ENCODE results near the gene RNF220. TPM values are rescaled to one million over a fixed set of nuclear protein-coding genes. Genes with fewer than 3 reads are reported as not detected.

RNF220 gene
- total RNA-seq, 1 donor from 2014 or later = 84.0 TPM

- intact Hi-C loops (cut with micrococcal nuclease) = loop anchor here (5.0 kb wide), 4 partner anchors 701 to 1629 kb away; partner anchors contain the start of genes ATP6V0B, DPH2, LRRC41 and ST3GAL3
Measured at GRCh38 chr1:44672961-44673674, 268.1 kb downstream of the RNF220 start.

GRCh38 chr1:44673675-44674112, 268.6 kb downstream of the RNF220 start:
- intact Hi-C loops (cut with micrococcal nuclease) = loop anchor here (1.0 to 5.0 kb wide), 20 partner anchors 41 to 1629 kb away; partner anchors contain the start of genes ATP6V0B, DMAP1, DPH2 and DYNLT4

- intact Hi-C loops (cut with micrococcal nuclease) = loop anchor here (1.0 to 5.0 kb wide), 20 partner anchors 40 to 1628 kb away; partner anchors contain the start of genes ATP6V0B, DMAP1, DPH2 and DYNLT4
Measured at GRCh38 chr1:44674113-44675000, 269.3 kb downstream of the RNF220 start, which contains the start of the genes ARMH1 and TMEM53. Gene ARMH1, plus strand, starts transcription at chr1:44674714. Its CDS starts 14,984 bp downstream, at chr1:44689698. Gene TMEM53, minus strand, starts transcription at chr1:44674481. Its CDS starts 90 bp downstream, at chr1:44674391.

- intact Hi-C loops (cut with micrococcal nuclease) = loop anchor here (2.0 kb wide), 3 partner anchors 40 to 132 kb away; partner anchors contain the start of genes DYNLT4 and KIF2C
Measured at GRCh38 chr1:44675186-44675585, 270.1 kb downstream of the RNF220 start.

GRCh38 chr1:44676484-44677200, 271.6 kb downstream of the RNF220 start:
- intact Hi-C loops (cut with micrococcal nuclease) = no loop called here

GRCh38 chr1:44677201-44677766, 272.2 kb downstream of the RNF220 start:
- intact Hi-C loops (cut with micrococcal nuclease) = no loop called here

GRCh38 chr1:44678120-44678519, 273.1 kb downstream of the RNF220 start:
- intact Hi-C loops (cut with micrococcal nuclease) = no loop called here

- intact Hi-C loops (cut with micrococcal nuclease) = no loop called here
Measured at GRCh38 chr1:44678626-44679025, 273.6 kb downstream of the RNF220 start.

GRCh38 chr1:44679468-44679867, 274.4 kb downstream of the RNF220 start:
- intact Hi-C loops (cut with micrococcal nuclease) = no loop called here

GRCh38 chr1:44681905-44682882, 277.1 kb downstream of the RNF220 start:
- intact Hi-C loops (cut with micrococcal nuclease) = no loop called here

GRCh38 chr1:44682883-44683265, 277.8 kb downstream of the RNF220 start:
- intact Hi-C loops (cut with micrococcal nuclease) = no loop called here

- intact Hi-C loops (cut with micrococcal nuclease) = no loop called here
Measured at GRCh38 chr1:44684525-44684924, 279.5 kb downstream of the RNF220 start.

GRCh38 chr1:44685218-44685617, 280.2 kb downstream of the RNF220 start:
- intact Hi-C loops (cut with micrococcal nuclease) = no loop called here

GRCh38 chr1:44685881-44686280, 280.8 kb downstream of the RNF220 start:
- intact Hi-C loops (cut with micrococcal nuclease) = no loop called here

- intact Hi-C loops (cut with micrococcal nuclease) = no loop called here
Measured at GRCh38 chr1:44688760-44689446, 283.8 kb downstream of the RNF220 start.

GRCh38 chr1:44689447-44689765, 284.4 kb downstream of the RNF220 start:
- intact Hi-C loops (cut with micrococcal nuclease) = no loop called here

GRCh38 chr1:44693159-44693558, 288.1 kb downstream of the RNF220 start:
- intact Hi-C loops (cut with micrococcal nuclease) = no loop called here

- intact Hi-C loops (cut with micrococcal nuclease) = no loop called here
Measured at GRCh38 chr1:44693900-44694299, 288.8 kb downstream of the RNF220 start.

- intact Hi-C loops (cut with micrococcal nuclease) = no loop called here
Measured at GRCh38 chr1:44694863-44695478, 289.9 kb downstream of the RNF220 start.

All from T-helper 1 cell treated with Interleukin-12 subunit alpha and Interleukin-12 subunit beta and Interleukin-4 antibody, amounts not matched to agents 30 ng/mL and 1 ng/mL, for 36 hours (primary cell).